HepG2 (cell line): Measurements from ENCODE around the gene SYT8. TPM values are rescaled to one million over a fixed set of nuclear protein-coding genes. Genes with fewer than 3 reads are reported as not detected.

ENCODE experiments used
- ONECUT2 ChIP-seq: sonication (generic); formaldehyde crosslinking; IDR thresholded peaks from 2 replicates; pipeline ENCODE4 v1.4.0; 2020; ENCODE audit warnings: missing genetic modification reagents
- ZNF788 ChIP-seq: sonication (generic); formaldehyde crosslinking; IDR thresholded peaks from 2 replicates; pipeline ENCODE4 v1.5.0; 2020; ENCODE audit warnings: mild to moderate bottlenecking, missing genetic modification reagents, borderline replicate concordance
- polyA plus RNA-seq, 8 experiments: library from polyadenylated mRNA; depleted of rRNA in 3 of 8; stranded (reverse) in 7 of 8; unstranded in 1 of 8; fragments of >200 nt; fragmentation: Illumina TruSeq in 4 of 8; extraction: Trizol in 4 of 8; gene quantifications; 2 replicates each; pipeline versions ENCODE4 v1.2.1 to v1.2.3, GENCODE V29; 2011 to 2016; ENCODE audit warnings: low read depth in 4 of 8, missing spikeins in 1 of 8, mixed read lengths in 1 of 8; ENCODE audit not compliant: insufficient read depth in 1 of 8
- total RNA-seq, 5 experiments: library from RNA; depleted of rRNA; stranded (reverse); fragments of >200 nt; fragmentation: Illumina TruSeq; extraction: Trizol; gene quantifications; 2 replicates each; pipeline ENCODE4 v1.2.3, GENCODE V29; 2016; ENCODE audit warnings: low read depth in 1 of 5
- TF ChIP-seq, protein P1 (sequence below): sonication (generic); formaldehyde crosslinking; IDR thresholded peaks from 2 replicates; pipeline ENCODE4 v1.5.1; 2020; ENCODE audit warnings: mild to moderate bottlenecking, missing genetic modification reagents, moderate library complexity
- TF ChIP-seq, protein P2 (sequence below): sonication (generic); formaldehyde crosslinking; IDR thresholded peaks from 2 replicates; pipeline ENCODE4 v1.9.0; 2022; ENCODE audit warnings: missing genetic modification reagents, mild to moderate bottlenecking, borderline replicate concordance
- TF ChIP-seq, protein P3 (sequence below): sonication (generic); formaldehyde crosslinking; IDR thresholded peaks from 2 replicates; pipeline ENCODE4 v1.4.0; 2020; ENCODE audit warnings: missing genetic modification reagents, borderline replicate concordance

The SYT8 gene
- total and polyA plus RNA-seq, 2 of the 13 experiments (the other 11 are each of a cell fraction or from before 2014, with no cell fraction given): 0.60 to 2.3 TPM

DNA sequence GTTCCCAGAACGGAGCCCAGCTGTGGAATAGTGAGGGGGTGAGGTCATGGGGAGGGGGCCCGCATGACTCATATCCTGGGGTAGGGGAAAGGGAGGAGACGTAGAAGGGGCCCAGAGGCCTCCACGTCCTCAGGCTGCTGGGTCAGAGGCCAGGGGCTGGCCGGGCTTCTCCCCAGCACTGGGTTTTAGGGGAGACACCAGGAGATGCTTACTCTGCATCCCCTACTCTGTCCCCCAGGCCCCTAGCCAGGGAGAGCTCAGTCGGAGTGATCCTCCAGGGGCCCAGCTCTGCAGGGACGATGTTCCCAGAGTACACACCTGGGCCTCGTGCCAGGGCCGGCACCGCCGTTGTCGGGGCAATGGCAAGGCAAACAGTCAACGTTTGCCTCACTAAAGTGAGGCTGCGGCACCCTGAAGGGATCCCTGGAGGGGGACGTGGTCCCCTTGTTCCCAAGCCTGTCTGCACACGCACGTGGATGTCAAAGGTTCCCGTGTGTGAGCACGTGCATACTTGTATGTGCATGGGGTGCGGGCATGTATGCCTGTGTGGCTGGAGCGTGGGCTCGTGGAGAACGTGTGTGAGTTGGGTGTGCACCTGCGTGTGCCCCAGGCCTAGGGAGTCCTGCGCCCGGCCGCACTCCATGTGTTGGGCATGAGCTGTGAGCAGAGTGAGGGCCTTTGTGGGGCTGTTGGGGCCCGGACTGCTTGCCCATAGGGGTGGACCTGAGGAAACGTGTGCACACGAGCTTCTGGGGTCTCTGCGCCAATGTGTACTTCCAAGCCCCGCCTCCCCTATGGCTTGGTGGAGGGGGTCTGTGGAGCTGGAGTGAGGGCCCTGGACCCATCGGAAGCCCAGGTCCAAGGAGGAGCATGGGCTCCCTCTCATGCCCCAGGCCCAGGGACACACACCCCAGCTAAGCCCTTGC lies 42.7 kb downstream of the SYT8 start (continued):
- TF ChIP-seq, protein P1, sequence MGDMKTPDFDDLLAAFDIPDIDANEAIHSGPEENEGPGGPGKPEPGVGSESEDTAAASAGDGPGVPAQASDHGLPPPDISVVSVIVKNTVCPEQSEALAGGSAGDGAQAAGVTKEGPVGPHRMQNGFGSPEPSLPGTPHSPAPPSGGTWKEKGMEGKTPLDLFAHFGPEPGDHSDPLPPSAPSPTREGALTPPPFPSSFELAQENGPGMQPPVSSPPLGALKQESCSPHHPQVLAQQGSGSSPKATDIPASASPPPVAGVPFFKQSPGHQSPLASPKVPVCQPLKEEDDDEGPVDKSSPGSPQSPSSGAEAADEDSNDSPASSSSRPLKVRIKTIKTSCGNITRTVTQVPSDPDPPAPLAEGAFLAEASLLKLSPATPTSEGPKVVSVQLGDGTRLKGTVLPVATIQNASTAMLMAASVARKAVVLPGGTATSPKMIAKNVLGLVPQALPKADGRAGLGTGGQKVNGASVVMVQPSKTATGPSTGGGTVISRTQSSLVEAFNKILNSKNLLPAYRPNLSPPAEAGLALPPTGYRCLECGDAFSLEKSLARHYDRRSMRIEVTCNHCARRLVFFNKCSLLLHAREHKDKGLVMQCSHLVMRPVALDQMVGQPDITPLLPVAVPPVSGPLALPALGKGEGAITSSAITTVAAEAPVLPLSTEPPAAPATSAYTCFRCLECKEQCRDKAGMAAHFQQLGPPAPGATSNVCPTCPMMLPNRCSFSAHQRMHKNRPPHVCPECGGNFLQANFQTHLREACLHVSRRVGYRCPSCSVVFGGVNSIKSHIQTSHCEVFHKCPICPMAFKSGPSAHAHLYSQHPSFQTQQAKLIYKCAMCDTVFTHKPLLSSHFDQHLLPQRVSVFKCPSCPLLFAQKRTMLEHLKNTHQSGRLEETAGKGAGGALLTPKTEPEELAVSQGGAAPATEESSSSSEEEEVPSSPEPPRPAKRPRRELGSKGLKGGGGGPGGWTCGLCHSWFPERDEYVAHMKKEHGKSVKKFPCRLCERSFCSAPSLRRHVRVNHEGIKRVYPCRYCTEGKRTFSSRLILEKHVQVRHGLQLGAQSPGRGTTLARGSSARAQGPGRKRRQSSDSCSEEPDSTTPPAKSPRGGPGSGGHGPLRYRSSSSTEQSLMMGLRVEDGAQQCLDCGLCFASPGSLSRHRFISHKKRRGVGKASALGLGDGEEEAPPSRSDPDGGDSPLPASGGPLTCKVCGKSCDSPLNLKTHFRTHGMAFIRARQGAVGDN (CRISPR knock-in tag): peak; percentile 80
- TF ChIP-seq ONECUT2 (CRISPR knock-in tag): no peak
- TF ChIP-seq, protein P2, sequence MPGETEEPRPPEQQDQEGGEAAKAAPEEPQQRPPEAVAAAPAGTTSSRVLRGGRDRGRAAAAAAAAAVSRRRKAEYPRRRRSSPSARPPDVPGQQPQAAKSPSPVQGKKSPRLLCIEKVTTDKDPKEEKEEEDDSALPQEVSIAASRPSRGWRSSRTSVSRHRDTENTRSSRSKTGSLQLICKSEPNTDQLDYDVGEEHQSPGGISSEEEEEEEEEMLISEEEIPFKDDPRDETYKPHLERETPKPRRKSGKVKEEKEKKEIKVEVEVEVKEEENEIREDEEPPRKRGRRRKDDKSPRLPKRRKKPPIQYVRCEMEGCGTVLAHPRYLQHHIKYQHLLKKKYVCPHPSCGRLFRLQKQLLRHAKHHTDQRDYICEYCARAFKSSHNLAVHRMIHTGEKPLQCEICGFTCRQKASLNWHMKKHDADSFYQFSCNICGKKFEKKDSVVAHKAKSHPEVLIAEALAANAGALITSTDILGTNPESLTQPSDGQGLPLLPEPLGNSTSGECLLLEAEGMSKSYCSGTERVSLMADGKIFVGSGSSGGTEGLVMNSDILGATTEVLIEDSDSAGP (CRISPR knock-in tag): peak; percentile 22; the same call in 1 of the 2 replicates
- TF ChIP-seq, protein P3, sequence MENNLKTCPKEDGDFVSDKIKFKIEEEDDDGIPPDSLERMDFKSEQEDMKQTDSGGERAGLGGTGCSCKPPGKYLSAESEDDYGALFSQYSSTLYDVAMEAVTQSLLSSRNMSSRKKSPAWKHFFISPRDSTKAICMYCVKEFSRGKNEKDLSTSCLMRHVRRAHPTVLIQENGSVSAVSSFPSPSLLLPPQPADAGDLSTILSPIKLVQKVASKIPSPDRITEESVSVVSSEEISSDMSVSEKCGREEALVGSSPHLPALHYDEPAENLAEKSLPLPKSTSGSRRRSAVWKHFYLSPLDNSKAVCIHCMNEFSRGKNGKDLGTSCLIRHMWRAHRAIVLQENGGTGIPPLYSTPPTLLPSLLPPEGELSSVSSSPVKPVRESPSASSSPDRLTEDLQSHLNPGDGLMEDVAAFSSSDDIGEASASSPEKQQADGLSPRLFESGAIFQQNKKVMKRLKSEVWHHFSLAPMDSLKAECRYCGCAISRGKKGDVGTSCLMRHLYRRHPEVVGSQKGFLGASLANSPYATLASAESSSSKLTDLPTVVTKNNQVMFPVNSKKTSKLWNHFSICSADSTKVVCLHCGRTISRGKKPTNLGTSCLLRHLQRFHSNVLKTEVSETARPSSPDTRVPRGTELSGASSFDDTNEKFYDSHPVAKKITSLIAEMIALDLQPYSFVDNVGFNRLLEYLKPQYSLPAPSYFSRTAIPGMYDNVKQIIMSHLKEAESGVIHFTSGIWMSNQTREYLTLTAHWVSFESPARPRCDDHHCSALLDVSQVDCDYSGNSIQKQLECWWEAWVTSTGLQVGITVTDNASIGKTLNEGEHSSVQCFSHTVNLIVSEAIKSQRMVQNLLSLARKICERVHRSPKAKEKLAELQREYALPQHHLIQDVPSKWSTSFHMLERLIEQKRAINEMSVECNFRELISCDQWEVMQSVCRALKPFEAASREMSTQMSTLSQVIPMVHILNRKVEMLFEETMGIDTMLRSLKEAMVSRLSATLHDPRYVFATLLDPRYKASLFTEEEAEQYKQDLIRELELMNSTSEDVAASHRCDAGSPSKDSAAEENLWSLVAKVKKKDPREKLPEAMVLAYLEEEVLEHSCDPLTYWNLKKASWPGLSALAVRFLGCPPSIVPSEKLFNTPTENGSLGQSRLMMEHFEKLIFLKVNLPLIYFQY (CRISPR knock-in tag): no peak
- no peak for TF ChIP-seq ZNF788 (CRISPR knock-in tag)
